Left cardiac atrium (tissue), 4 donors: ENCODE data around the gene TUFT1. TPM values are rescaled to one million over a fixed set of nuclear protein-coding genes. Genes with fewer than 3 reads are reported as not detected.
A peak's percentile ranks its signal among the peaks of the same experiment; 100 is the strongest.
"Not testable (repeated sequence)": the region's sequence is repeated elsewhere in the genome, so short reads cannot be mapped to it uniquely, and the experiment has no call there.

Source experiments
- ATAC-seq, 2 donors: fragments of 200-7000 bp; cut with Tn5 transposase; one replicate each; pipeline ENCODE4 v1.9.1; 2020; ENCODE audit warnings: mild to moderate bottlenecking in 2 of 2, moderate library complexity in 2 of 2
- DNase-seq: peaks from one replicate; pipeline ENCODE4 v3.0.0-alpha.2; 2020
- intact Hi-C, 2 donors: fragments of 100-400 bp; cut with DNase I; formaldehyde crosslinking; loops; one replicate each; pipeline versions ENCODE4 v1.14.1 to v1.15.1; 2022 to 2023
- total RNA-seq, 2 donors: library from RNA; stranded (reverse); fragmentation: NEBNext Ultra II Directional; extraction: Animal tissue kit (Norgen Biotek cat#: 25700); gene quantifications; one replicate each; pipeline ENCODE4 v1.2.1, GENCODE V29; 2021
- donor health status: DM: no; HTN: yes; CAD: no.
- donor health status: DM: no; HTN: yes; CAD: no; lungs with severe emphysema.
- donor health status: DM: yes; HTN: yes; CAD: no.
- donor health status: Dilated cardiomyopathy.

TUFT1 gene
- total RNA-seq, 2 donors from 2014 or later = 3.9 TPM

GRCh38 chr1:151565502-151566189 is 25.5 kb downstream of the TUFT1 start:
- ATAC-seq (no peak), DNase-seq (no peak)
- intact Hi-C loops = no loop called here

- ATAC-seq (peak in 1 of 2 donors; percentile 53), DNase-seq (no peak)
- intact Hi-C loops = no loop called here
Measured at GRCh38 chr1:151568626-151569088, 28.5 kb downstream of the TUFT1 start.

DNA sequence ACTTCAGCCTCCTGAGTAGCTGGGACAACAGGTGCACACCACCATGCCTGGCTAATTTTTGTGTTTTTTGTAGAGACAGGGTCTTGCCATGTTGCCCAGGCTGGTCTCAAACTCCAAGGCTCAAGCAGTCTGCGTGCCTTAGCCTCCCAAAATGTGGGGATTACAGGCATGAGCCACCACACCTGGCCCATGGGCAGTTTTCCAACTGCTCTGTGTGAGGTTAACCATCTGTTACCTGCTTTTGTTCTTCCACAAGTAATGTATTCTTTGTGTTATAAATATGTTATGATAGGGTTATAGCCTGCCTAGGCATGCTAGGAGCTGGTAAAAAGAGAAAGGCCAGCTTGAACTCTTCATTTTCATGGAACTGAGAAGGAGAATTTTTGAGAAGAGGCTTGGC is 30.7 kb downstream of the TUFT1 start:
- ATAC-seq = no peak
- intact Hi-C loops = no loop called here
- DNase-seq = no peak

DNA sequence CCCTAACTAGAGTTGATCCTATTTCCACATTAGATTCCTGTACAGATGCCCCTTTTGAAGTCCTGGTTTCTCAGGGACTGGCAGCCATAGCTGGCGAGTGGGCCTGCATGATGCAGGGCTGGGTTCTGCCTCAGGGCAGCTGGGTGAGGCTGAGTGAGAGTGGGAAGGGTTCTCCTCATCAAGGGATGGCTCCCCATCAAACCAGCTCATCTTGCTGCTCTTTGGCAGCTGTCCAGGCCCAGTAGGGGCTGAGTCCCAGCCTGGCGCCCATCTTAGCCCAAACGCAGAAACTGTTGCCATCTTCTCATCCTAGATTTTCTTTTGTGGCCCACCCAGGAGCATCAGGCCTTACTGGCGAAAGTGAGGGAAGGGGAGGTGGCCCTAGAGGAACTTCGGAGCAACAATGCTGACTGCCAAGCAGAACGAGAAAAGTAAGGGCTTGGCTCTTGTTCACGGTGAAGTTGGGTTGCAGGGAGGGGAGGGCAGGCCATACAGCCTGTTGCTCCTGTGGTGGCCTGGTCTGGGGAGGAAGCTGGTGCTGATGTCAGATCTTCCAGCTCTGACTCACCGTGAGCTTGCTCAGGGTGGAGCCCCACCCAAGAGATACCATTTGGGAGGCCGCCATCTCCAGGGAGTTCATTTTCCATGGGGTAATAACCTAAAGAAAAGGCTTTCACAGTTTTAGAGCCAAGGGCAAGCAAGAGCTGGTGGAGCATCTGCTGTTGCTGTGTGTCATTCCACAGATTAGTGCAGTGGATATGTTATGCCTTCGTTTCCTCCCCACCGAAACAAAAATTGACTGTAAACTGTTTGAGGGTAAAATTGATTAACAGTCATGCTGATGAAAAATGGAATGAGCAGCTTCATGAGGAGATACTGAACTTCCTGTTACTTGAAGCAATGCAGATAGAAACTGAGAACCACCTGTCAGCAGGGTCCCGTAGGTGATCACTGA is 34.7 kb downstream of the TUFT1 start:
- ATAC-seq (peak; percentile 41 to 97), DNase-seq (peak; percentile 65)
- intact Hi-C loops = no loop called here

GRCh38 chr1:151577173-151577572 is 37.1 kb downstream of the TUFT1 start:
- intact Hi-C loops = no loop called here
- ATAC-seq (no peak), DNase-seq (no peak)

GRCh38 chr1:151578941-151579340 is 38.8 kb downstream of the TUFT1 start:
- intact Hi-C loops = no loop called here
- ATAC-seq = no peak

GRCh38 chr1:151579436-151580225 is 39.5 kb downstream of the TUFT1 start:
- ATAC-seq = no peak
- intact Hi-C loops = no loop called here
- DNase-seq = no peak

More at GRCh38 chr1:151578941-151579340, 38.8 kb downstream of the TUFT1 start:
- no peak for DNase-seq

- DNase-seq (no peak), ATAC-seq (no peak)
- intact Hi-C loops = no loop called here
Measured at GRCh38 chr1:151581451-151581850, 41.3 kb downstream of the TUFT1 start.

- intact Hi-C loops = no loop called here
- ATAC-seq (no peak), DNase-seq (no peak)
Measured at GRCh38 chr1:151581921-151582320, 41.8 kb downstream of the TUFT1 start.

- intact Hi-C loops = no loop called here
- DNase-seq = no peak
- ATAC-seq = no peak
Measured at GRCh38 chr1:151583796-151584195, 43.7 kb downstream of the TUFT1 start.

DNA sequence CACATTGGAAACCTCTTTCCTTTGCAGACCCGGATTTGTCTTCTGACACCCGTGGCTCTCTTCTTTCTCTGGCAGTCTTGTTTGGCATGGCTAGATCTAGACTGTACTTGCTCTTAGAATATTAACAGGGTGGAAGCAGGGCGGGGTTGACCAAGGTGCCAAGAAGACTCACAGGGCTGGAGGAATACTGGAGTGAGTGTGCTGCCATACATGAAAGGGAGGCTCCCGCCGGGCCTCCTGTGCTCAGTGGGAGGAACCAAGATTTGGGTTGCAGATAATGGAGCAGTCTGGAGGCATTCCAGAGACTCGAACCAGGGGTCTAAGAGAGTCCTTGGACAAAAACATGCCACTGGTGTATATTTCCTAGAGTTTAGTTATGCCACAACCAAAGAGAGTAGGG is 44.2 kb downstream of the TUFT1 start:
- intact Hi-C loops = no loop called here

DNA sequence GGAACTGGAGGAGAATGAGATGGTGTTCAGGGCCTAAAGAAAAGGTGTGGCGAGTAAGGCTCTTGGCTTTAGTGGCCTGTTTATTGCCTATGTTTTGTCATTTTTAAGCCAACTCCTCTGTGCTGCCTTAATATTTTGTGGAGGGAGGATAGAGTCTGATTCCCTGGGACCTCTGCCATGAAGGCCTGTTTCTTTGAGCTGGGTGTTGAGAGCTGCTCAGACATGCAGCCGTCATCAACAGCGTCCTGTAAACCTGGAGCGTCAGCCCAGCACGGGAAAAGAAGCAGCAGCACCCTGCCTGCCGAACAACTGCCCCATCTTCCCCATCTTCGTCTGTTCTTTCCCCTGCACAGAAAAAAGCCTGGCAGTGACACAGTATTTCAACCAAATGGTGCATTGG is 44.7 kb downstream of the TUFT1 start:
- no peak for DNase-seq
- intact Hi-C loops = no loop called here
- peak in 1 of 2 donors; percentile 46 for ATAC-seq

More for the DNA sequence above, 44.2 kb downstream of the TUFT1 start:
- ATAC-seq = peak in 1 of 2 donors; percentile 66
- no peak for DNase-seq

GRCh38 chr1:151585622-151586021 is 45.5 kb downstream of the TUFT1 start:
- DNase-seq (no peak), ATAC-seq (peak; percentile 41 to 78)
- intact Hi-C loops = no loop called here

- intact Hi-C loops = loop anchor here in 1 of 2 donors (5.0 kb wide), 1 partner anchor 246 kb away; the partner anchor contains the start of gene C2CD4D
- DNase-seq = no peak
- ATAC-seq = no peak
Measured at GRCh38 chr1:151590961-151591360, 50.9 kb downstream of the TUFT1 start.

DNA sequence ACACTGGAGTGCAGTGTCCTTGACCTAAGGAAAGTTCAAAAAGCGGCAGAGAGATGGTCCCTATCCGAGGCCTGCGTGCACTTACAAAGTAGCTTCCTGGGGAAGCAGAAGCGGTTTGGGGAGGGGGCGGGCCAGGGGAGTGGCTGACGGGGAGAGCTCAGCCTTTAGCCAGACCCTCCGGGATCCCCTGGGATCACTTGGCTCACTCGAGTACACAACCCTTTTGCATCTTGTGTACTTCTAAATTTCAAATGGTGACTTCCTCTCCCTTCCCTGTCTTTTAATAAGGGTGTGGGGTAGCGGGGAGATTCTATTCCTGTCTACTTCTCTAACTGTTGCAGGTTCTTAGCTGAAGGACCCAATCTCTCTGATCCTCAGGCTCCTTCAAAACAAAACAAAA is 53.6 kb downstream of the TUFT1 start:
- intact Hi-C loops = loop anchor here in 1 of 2 donors (2.0 to 5.0 kb wide), 2 partner anchors 141 to 244 kb away; partner anchors contain the start of gene C2CD4D
- DNase-seq (no peak), ATAC-seq (no peak)

DNA sequence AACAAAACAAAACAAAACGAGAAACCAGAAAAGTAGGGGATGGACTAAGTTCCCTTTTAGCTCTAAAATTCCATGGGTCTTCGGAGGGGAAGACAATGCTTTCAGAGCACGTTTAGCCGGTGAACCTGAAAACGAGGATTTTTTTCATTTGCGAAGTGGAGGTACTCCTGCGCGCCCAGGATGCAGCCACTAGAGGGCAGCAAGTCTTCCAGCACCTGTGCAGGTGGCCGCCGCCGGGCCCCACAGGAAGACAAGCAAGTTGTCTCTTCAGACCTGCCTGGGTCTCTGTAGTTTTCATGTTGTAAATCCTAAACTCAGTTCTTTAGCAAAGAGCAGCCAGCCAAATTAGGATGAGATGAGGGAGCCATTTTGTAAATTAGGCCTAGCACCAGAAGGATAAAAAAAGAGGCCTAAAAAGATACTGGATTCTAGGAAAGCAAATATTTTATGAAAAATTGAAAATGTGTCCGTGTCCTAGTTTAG is 54.1 kb downstream of the TUFT1 start:
- intact Hi-C loops = loop anchor here in 1 of 2 donors (2.0 to 5.0 kb wide), 2 partner anchors 141 to 243 kb away; partner anchors contain the start of gene C2CD4D
- peak; percentile 57 to 78 for ATAC-seq
- DNase-seq = peak; percentile 78

DNA sequence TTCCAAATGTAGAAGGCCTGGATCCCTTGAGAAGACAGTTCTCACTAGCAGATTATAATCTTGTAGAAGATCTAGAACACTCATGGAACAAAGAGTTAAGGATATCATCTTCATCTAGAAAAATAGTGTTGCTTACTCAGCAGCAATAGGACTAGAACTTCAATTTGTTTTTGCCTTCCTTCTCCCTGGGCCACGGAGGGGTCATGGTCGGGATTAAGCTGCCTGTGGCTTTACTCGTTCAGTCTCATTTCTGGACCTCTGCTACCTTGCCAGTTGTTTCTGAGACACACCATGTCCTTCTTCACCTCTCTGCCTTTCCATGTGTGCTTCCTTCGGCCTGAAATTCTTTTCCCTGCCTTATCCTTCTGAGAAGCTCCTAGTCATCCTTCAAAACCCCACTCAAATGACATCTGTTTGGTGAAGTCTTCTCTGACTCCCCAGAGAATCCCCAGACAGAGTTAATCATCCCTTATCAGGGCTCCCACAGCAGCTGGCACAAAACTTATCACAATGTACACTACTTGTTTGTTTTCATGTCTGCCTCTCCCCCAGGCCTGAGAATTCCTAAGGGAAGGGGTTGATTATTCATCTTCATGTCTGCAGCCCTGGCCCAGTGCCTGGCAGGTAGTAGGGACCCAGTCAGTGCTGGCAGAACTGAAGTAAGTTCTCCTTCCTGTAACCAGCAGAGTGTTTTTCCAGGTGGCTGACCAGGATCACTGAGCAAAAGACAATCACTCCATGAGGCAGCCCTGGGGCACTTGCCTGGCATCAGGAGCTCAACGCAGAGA is 56.3 kb downstream of the TUFT1 start:
- DNase-seq (no peak), ATAC-seq (peak in 1 of 2 donors; percentile 67)
- intact Hi-C loops = loop anchor here in 1 of 2 donors (5.0 kb wide), 1 partner anchor 141 kb away; no protein-coding TSS in a partner anchor

DNA sequence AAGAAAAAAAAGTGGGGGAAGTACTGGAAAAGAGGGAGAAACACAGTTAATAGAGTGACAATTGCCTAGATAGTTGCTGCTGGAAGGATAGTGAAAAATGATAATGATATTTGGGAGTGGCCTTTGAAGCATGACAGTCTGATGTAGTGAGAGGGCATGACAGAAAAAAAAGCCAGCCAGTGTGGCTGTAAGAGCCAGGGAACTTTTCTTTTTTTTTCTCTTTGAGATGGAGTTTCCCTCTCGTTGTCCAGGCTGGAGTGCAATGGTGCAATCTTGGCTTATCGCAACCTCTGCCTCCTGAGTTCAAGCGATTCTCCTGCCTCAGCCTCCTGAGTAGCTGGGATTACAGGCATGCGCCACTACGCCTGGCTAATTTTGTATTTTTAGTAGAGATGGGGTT is 62.4 kb downstream of the TUFT1 start:
- ATAC-seq, DNase-seq, intact Hi-C loops: not testable (repeated sequence)
